Stimulated activated CD8-positive, alpha-beta memory T cell treated with anti-CD3 and anti-CD28 coated beads, Interleukin-2, amount 100 ng/mL, for 1 hour (primary cell): ENCODE measurements around the gene IGF2R.

ENCODE experiments used
- DNase-seq, 2 donors: peaks; one replicate each; pipeline ENCODE4 v3.0.0-alpha.2; 2020; ENCODE audit warnings: low read depth in 2 of 2

IGF2R gene

GRCh38 chr6:160042788-160043301 is 74.0 kb downstream of the IGF2R start:
- DNase-seq: no peak

GRCh38 chr6:160043784-160044183 is 74.9 kb downstream of the IGF2R start:
- no peak for DNase-seq

GRCh38 chr6:160044687-160045086 is 75.8 kb downstream of the IGF2R start:
- DNase-seq: no peak

- no peak for DNase-seq
These were observed 79.6 kb downstream of the IGF2R start for GRCh38 chr6:160048471-160048870.

- DNase-seq: no peak
These were observed 80.5 kb downstream of the IGF2R start for GRCh38 chr6:160049346-160049745.

GRCh38 chr6:160050022-160050421 is 81.1 kb downstream of the IGF2R start:
- no peak for DNase-seq

GRCh38 chr6:160051390-160051789 is 82.5 kb downstream of the IGF2R start:
- no peak for DNase-seq

GRCh38 chr6:160054271-160054670 is 85.4 kb downstream of the IGF2R start:
- DNase-seq: no peak

- no peak for DNase-seq
These were observed 86.0 kb downstream of the IGF2R start for GRCh38 chr6:160054913-160055312.

GRCh38 chr6:160055378-160055777 is 86.5 kb downstream of the IGF2R start:
- no peak for DNase-seq

- DNase-seq: no peak
These were observed 86.9 kb downstream of the IGF2R start for GRCh38 chr6:160055813-160056212.

GRCh38 chr6:160057080-160057479 is 88.2 kb downstream of the IGF2R start:
- no peak for DNase-seq

- DNase-seq: no peak
These were observed 89.8 kb downstream of the IGF2R start for GRCh38 chr6:160058603-160059215.

GRCh38 chr6:160060221-160060620 is 91.3 kb downstream of the IGF2R start:
- no peak for DNase-seq

- DNase-seq: no peak
These were observed 92.1 kb downstream of the IGF2R start for GRCh38 chr6:160060920-160061447.

GRCh38 chr6:160063771-160064413 is 95.0 kb downstream of the IGF2R start:
- no peak for DNase-seq

GRCh38 chr6:160065200-160065599 is 96.3 kb downstream of the IGF2R start:
- DNase-seq: no peak

GRCh38 chr6:160067564-160067963 is 98.7 kb downstream of the IGF2R start:
- DNase-seq: no peak

GRCh38 chr6:160068346-160068745 is 99.5 kb downstream of the IGF2R start:
- no peak for DNase-seq

- no peak for DNase-seq
These were observed 100.2 kb downstream of the IGF2R start for GRCh38 chr6:160069050-160069454.

GRCh38 chr6:160069459-160069858 is 100.6 kb downstream of the IGF2R start:
- no peak for DNase-seq

- DNase-seq: no peak
These were observed 101.5 kb downstream of the IGF2R start for GRCh38 chr6:160070427-160070826.

GRCh38 chr6:160070831-160071230 is 101.9 kb downstream of the IGF2R start:
- no peak for DNase-seq
